ENCODE data around the gene AP1G2.

Gene AP1G2

DNA sequence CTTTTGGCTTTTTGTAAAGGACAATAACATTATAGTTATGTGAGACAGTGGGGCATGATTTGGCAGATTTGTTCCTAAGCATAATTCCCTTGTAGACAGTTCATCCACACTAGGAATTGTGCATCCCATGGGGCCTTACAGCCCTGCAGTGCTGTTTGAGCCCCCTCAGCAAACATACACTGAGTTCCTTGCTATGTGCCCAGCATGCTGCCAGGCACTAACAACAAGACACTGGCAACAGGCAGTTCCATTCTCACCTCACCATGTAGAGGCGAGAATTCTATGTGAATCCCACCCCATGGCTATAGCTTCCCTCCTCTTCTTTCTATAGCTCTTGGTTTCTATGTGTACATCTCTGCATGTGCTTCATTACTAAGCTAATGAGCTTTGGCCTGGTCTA is 9.6 kb downstream of the AP1G2 start:
- peaks cover 7% of the 10 kb centered on the region for H3K4me1 ChIP-seq
- no peaks in the 10 kb centered on the region for H3K9me3 ChIP-seq (ENCODE audit: control insufficient read depth, low read length)
- no peak overlapping the region for H2AFZ ChIP-seq
- H3K27me3 ChIP-seq (ENCODE audit: control insufficient read depth, insufficient read depth, low read length): no peaks in the 10 kb centered on the region
- H3K9ac ChIP-seq: no peak overlapping the region
- TF ChIP-seq CTCF (IDR thresholded peaks at IDR 0.05): no peak
- no peaks in the 10 kb centered on the region for H3K36me3 ChIP-seq (ENCODE audit: control insufficient read depth, insufficient read depth, low read length)
- H3K4me2 ChIP-seq (ENCODE audit: low read length): no peak overlapping the region
- H3K4me3 ChIP-seq (ENCODE audit: low read depth, low read length): no peak overlapping the region
- no peak overlapping the region for H3K27ac ChIP-seq
- H3K79me2 ChIP-seq: no peaks in the 10 kb centered on the region

DNA sequence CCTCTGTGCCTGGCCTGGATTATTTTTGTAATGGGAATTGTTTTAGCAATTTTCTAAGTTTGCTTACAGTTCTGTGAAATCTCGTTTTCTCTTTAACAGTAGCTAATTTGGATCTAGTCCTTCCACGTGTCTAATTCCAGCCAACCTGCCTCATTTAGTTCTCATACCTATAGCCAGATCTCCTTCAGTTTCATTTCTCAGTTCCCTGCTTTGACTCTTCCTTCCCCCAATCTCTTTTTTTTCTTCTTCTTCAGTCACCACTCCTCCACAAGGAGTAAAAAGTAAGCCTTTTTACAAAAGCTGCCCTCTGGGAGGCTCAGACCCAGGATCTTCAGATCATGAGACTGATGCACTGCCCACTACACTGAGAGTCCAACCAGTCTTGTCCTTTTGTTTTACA is 10.1 kb downstream of the AP1G2 start:
- H2AFZ ChIP-seq: no peak overlapping the region
- TF ChIP-seq CTCF (IDR thresholded peaks at IDR 0.05): no peak
- H3K79me2 ChIP-seq: no peaks in the 10 kb centered on the region
- no peak overlapping the region for H3K9ac ChIP-seq
- no peaks in the 10 kb centered on the region for H3K9me3 ChIP-seq (ENCODE audit: control insufficient read depth, low read length)
- H3K4me1 ChIP-seq: peaks cover 7% of the 10 kb centered on the region
- no peaks in the 10 kb centered on the region for H3K27me3 ChIP-seq (ENCODE audit: control insufficient read depth, insufficient read depth, low read length)
- H3K4me2 ChIP-seq (ENCODE audit: low read length): no peak overlapping the region
- no peak overlapping the region for H3K4me3 ChIP-seq (ENCODE audit: low read depth, low read length)
- peak overlapping the region; percentile 97 for H3K27ac ChIP-seq
- no peaks in the 10 kb centered on the region for H3K36me3 ChIP-seq (ENCODE audit: control insufficient read depth, insufficient read depth, low read length)

DNA sequence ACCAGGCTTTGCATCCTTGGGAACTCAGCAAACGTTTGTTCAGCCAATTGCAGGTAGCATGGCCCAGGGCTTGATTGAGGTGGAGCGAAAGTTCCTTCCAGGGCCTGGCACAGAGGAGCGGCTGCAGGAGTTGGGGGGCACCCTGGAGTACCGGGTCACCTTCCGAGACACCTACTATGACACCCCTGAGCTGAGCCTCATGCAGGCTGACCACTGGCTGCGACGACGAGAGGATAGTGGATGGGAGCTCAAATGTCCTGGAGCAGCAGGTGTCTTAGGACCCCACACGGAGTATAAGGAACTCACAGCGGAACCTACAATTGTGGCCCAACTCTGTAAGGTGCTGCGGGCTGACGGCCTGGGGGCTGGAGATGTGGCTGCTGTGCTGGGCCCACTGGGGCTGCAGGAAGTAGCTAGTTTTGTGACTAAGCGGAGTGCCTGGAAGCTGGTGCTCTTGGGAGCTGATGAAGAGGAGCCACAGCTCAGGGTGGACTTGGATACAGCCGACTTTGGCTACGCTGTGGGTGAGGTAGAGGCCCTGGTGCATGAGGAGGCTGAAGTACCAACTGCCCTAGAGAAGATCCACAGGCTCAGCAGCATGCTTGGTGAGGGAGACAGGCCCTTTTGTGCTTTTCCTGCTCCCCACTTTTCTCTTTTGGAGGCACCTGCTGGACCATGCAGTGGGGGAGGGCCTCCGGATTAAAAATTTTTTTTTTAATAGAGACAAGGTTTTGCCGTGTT is 10.7 kb downstream of the AP1G2 start:
- Histone ChIP-seq H3K27ac (peak overlapping the region; percentile 97), H3K79me2 (no peaks in the 10 kb centered on the region), H3K4me2 (ENCODE audit: low read length) (peak overlapping the region; percentile 92), H3K9ac (peak overlapping the region; percentile 81), H3K4me1 (peaks cover 9% of the 10 kb centered on the region), H3K27me3 (ENCODE audit: control insufficient read depth, insufficient read depth, low read length) (no peaks in the 10 kb centered on the region), H3K36me3 (ENCODE audit: control insufficient read depth, insufficient read depth, low read length) (no peaks in the 10 kb centered on the region), H3K4me3 (ENCODE audit: low read depth, low read length) (peak overlapping the region; percentile 92), H3K9me3 (ENCODE audit: control insufficient read depth, low read length) (no peaks in the 10 kb centered on the region), H2AFZ (peak overlapping the region; percentile 99)
- no peak for TF ChIP-seq CTCF (IDR thresholded peaks at IDR 0.05)

DNA sequence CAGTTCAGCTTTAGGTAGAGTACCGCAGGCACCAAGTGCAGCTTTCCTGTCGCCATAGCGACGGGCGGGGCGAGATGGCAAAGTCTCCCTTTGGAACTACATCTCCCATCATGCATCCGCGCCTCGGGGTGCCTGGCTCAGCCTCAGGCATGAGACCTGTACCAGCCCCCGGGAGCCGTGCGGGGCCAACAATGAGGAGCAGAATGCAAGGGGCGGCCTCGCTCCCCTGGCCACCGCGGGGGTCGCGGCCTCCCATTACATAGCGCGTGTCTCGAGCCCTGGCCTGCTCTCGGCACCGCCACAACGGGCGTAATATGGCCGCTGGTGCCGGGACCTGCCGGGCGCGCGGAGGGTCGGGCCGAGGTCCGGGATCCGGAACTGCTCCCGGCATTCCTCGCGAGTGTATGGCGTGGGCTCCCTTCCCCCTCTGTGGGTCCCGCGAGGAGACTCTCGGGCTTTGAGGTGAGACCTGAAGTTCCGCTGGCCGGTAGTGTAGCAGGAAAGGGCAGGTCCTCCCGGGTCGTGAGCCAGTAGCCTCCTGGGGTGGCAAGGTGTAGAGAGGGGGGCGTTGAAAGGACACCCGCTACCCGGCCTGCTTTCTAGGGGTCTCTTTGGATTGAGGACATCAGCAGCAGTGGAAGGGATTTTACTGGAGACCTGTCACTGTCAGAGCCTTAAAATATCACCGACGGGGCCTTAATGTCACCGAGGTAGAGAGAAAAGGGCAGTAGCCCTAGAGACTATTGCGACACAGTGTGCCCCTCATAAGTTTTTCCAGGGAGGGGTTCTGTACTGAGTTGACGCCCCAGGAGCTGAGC is 11.5 kb downstream of the AP1G2 start, which contains the start of gene THTPA:
Gene THTPA, plus strand, starts transcription at position 390 of the 818 bp plus-strand sequence. CDS start 487 bp downstream, outside the sequence.
- Histone ChIP-seq H3K36me3 (ENCODE audit: control insufficient read depth, insufficient read depth, low read length) (no peaks in the 10 kb centered on the region), H3K4me3 (ENCODE audit: low read depth, low read length) (peak within 1 kb of the TSS; percentile 92)

More for the DNA sequence above, 11.5 kb downstream of the AP1G2 start, which contains the start of gene THTPA:
- no peak for TF ChIP-seq CTCF (IDR thresholded peaks at IDR 0.05)
- Histone ChIP-seq H3K27me3 (ENCODE audit: control insufficient read depth, insufficient read depth, low read length) (no peaks in the 10 kb centered on the region), H2AFZ (peak within 1 kb of the TSS; percentile 99), H3K27ac (peak within 1 kb of the TSS; percentile 97), H3K9ac (peak within 1 kb of the TSS; percentile 81), H3K4me1 (peaks cover 11% of the 10 kb centered on the region), H3K79me2 (no peaks in the 10 kb centered on the region), H3K9me3 (ENCODE audit: control insufficient read depth, low read length) (no peaks in the 10 kb centered on the region), H3K4me2 (ENCODE audit: low read length) (peak within 1 kb of the TSS; percentile 92)
